GM21360 (cell line): ENCODE results near the gene ABHD3.
A peak's percentile ranks its signal among the peaks of the same experiment; 100 is the strongest.
"Not testable (repeated sequence)": the region's sequence is repeated elsewhere in the genome, so short reads cannot be mapped to it uniquely, and the experiment has no call there.

Experiments
- ATAC-seq: cut with Tn5 transposase; IDR thresholded peaks from one replicate; pipeline ENCODE4 v1.9.1; 2021; ENCODE audit warnings: mild to moderate bottlenecking, moderate library complexity; ENCODE audit not compliant: unreplicated experiment

ABHD3 gene

GRCh38 chr18:21656402-21656801 lies 48.2 kb downstream of the ABHD3 start:
- no peak for ATAC-seq

- ATAC-seq: no peak
Observed at GRCh38 chr18:21653361-21653760, 51.2 kb downstream of the ABHD3 start.

- no peak for ATAC-seq
Observed at GRCh38 chr18:21652073-21652472, 52.5 kb downstream of the ABHD3 start.

- no peak for ATAC-seq
Observed at GRCh38 chr18:21650311-21650710, 54.3 kb downstream of the ABHD3 start.

- ATAC-seq: not testable (repeated sequence)
Observed at GRCh38 chr18:21640375-21640774, 64.2 kb downstream of the ABHD3 start.

GRCh38 chr18:21638822-21639221 lies 65.8 kb downstream of the ABHD3 start:
- ATAC-seq: no peak

GRCh38 chr18:21636769-21637168 lies 67.8 kb downstream of the ABHD3 start:
- ATAC-seq: no peak

GRCh38 chr18:21634588-21635199 lies 69.9 kb downstream of the ABHD3 start:
- ATAC-seq: no peak

GRCh38 chr18:21632393-21632792 lies 72.2 kb downstream of the ABHD3 start:
- ATAC-seq: no peak

- peak; percentile 85 for ATAC-seq
Observed at GRCh38 chr18:21629089-21629832, 75.3 kb downstream of the ABHD3 start.

- ATAC-seq: not testable (repeated sequence)
Observed at GRCh38 chr18:21621640-21622039, 82.9 kb downstream of the ABHD3 start.

- ATAC-seq: peak; percentile 98
Observed at GRCh38 chr18:21612125-21613039, 92.2 kb downstream of the ABHD3 start, which contains the start of gene SNRPD1. TSS of gene SNRPD1 (plus strand) at chr18:21612314. CDS start at chr18:21612430, 116 bp downstream.

- ATAC-seq: peak; percentile 2
Observed at GRCh38 chr18:21611401-21612124, 93.0 kb downstream of the ABHD3 start.

GRCh38 chr18:21605213-21605612 lies 99.4 kb downstream of the ABHD3 start:
- no peak for ATAC-seq

- no peak for ATAC-seq
Observed at GRCh38 chr18:21604671-21605070, 99.9 kb downstream of the ABHD3 start.

- no peak for ATAC-seq
Observed at GRCh38 chr18:21602299-21602587, 102.3 kb downstream of the ABHD3 start.
